Upper lobe of left lung (tissue), 6 donors: ENCODE results near the gene SDK1. TPM values are rescaled to one million over a fixed set of nuclear protein-coding genes. Genes with fewer than 3 reads are reported as not detected.
A peak's percentile ranks its signal among the peaks of the same experiment; 100 is the strongest.

ENCODE experiments used
- ATAC-seq, 2 donors: fragments of 200-7000 bp; cut with Tn5 transposase; one replicate each; pipeline ENCODE4 v1.9.1; 2022; ENCODE audit warnings: mild to moderate bottlenecking in 2 of 2, moderate library complexity in 2 of 2; ENCODE audit not compliant: low FRiP score in 2 of 2
- DNase-seq, 2 donors: peaks; one replicate each; pipeline ENCODE4 v3.0.0-alpha.2; 2019 to 2020
- H3K27ac ChIP-seq, 4 donors: fragments of 200-600 bp; sonication (generic); one replicate each; pipeline ENCODE4 v1.5.1; 2016 to 2019
- H3K27me3 ChIP-seq, 4 donors: fragments of 200-600 bp; sonication (generic); one replicate each; pipeline ENCODE4 v1.5.1; 2017 to 2019
- H3K36me3 ChIP-seq, 4 donors: fragments of 200-600 bp; sonication (generic); one replicate each; pipeline ENCODE4 v1.5.1; 2016 to 2019
- H3K4me1 ChIP-seq, 4 donors: fragments of 200-600 bp; sonication (generic); one replicate each; pipeline ENCODE4 v1.5.1; 2018 to 2019
- H3K4me3 ChIP-seq, 4 donors: fragments of 200-600 bp; sonication (generic); one replicate each; pipeline ENCODE4 v1.5.1; 2017 to 2019; ENCODE audit warnings: mild to moderate bottlenecking in 2 of 4, moderate library complexity in 1 of 4
- H3K9me3 ChIP-seq, 4 donors: fragments of 200-600 bp; sonication (generic); one replicate each; pipeline ENCODE4 v1.5.1; 2018 to 2019
- EP300 ChIP-seq, 4 donors: sonication (generic); formaldehyde crosslinking; IDR thresholded peaks; one replicate each; pipeline ENCODE4 v1.5.1; 2017; ENCODE audit warnings: antibody characterized with exemption in 4 of 4, control low read depth in 2 of 4
- POLR2A ChIP-seq, 4 donors: fragments of 450-650 bp; IDR thresholded peaks; one replicate each; pipeline ENCODE4 v1.5.1; 2016 to 2017; ENCODE audit warnings: antibody characterized with exemption in 4 of 4, mild to moderate bottlenecking in 2 of 4
- POLR2AphosphoS5 ChIP-seq, 2 donors: sonication (generic); formaldehyde crosslinking; IDR thresholded peaks; one replicate each; pipeline ENCODE4 v1.5.1; 2017; ENCODE audit warnings: antibody characterized with exemption in 2 of 2
- WGBS, 2 donors: methylation state at CpG; one replicate each; pipeline ENCODE4 v1.1.5; 2017 to 2018; 5-methylcytosine and 5-hydroxymethylcytosine counted together
- total RNA-seq, 6 donors: library from RNA; depleted of rRNA in 4 of 6; stranded (reverse); fragments of >200 nt in 4 of 6; gene quantifications; one replicate each; pipeline versions ENCODE4 v1.1.0 to v1.2.1, GENCODE V29; 2016 to 2021
- TF ChIP-seq, protein P1 (sequence below), 6 experiments: fragments of 450-650 bp in 4 of 6; fragments of 200-600 bp in 2 of 6; sonication (generic) in 2 of 6; IDR thresholded peaks; one replicate each; pipeline ENCODE4 v1.5.1; 2016 to 2019; ENCODE audit warnings: antibody characterized with exemption in 6 of 6
- donor health status: DM: no; HTN: no; CAD: no; lungs with moderate emphysema.
- donor health status: DM: no; HTN: yes; CAD: no; lungs with severe emphysema.

The SDK1 gene
- total RNA-seq, 6 donors from 2014 or later: 9.3 to 90.1 (median 11.8) TPM

- Histone ChIP-seq H3K9me3 (no peaks in the 10 kb centered on the region), H3K36me3 (no peaks in the 10 kb centered on the region), H3K27ac (no peak overlapping the region), H3K4me3 (no peak overlapping the region), H3K4me1 (no peaks in the 10 kb centered on the region), H3K27me3 (no peaks in the 10 kb centered on the region)
- no peak for DNase-seq
- no peak for ATAC-seq
- WGBS, 2 donors: 80 to 92% methylated on average over 6 of the region's 6 CpGs
- TF ChIP-seq EP300 (IDR thresholded peaks at IDR 0.05) (no peak), POLR2A (IDR thresholded peaks at IDR 0.05) (no peak), POLR2AphosphoS5 (IDR thresholded peaks at IDR 0.05) (no peak)
- TF ChIP-seq, protein P1, sequence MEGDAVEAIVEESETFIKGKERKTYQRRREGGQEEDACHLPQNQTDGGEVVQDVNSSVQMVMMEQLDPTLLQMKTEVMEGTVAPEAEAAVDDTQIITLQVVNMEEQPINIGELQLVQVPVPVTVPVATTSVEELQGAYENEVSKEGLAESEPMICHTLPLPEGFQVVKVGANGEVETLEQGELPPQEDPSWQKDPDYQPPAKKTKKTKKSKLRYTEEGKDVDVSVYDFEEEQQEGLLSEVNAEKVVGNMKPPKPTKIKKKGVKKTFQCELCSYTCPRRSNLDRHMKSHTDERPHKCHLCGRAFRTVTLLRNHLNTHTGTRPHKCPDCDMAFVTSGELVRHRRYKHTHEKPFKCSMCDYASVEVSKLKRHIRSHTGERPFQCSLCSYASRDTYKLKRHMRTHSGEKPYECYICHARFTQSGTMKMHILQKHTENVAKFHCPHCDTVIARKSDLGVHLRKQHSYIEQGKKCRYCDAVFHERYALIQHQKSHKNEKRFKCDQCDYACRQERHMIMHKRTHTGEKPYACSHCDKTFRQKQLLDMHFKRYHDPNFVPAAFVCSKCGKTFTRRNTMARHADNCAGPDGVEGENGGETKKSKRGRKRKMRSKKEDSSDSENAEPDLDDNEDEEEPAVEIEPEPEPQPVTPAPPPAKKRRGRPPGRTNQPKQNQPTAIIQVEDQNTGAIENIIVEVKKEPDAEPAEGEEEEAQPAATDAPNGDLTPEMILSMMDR (IDR thresholded peaks at IDR 0.05): no peak
These were observed 940.2 kb downstream of the SDK1 start for GRCh38 chr7:4241304-4241612.

DNA sequence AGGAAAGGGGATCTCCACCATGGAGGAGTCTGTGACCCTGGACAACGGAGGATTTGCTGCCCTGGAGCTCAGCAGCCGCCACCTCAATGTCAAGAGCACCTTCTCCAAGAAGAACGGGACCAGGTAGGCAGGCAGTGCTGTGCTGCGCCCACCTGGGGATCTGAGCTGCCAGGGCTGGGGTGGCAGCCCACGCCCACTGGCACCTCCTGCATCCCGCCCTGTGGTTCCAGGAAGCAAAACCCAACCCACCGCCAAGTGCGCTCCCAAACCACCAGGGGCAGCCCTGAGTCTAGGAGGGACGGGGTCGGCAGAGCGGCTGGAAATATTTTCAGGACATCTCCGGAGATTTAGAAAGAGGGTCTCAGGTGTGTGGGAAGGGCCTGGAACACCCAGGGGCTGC is 940.7 kb downstream of the SDK1 start:
- DNase-seq (peak in 1 of 2 donors; percentile 45), ATAC-seq (no peak)
- H3K9me3 ChIP-seq: no peaks in the 10 kb centered on the region
- H3K4me1 ChIP-seq: no peaks in the 10 kb centered on the region
- H3K27ac ChIP-seq: no peak overlapping the region
- TF ChIP-seq POLR2AphosphoS5 (IDR thresholded peaks at IDR 0.05) (no peak), EP300 (IDR thresholded peaks at IDR 0.05) (no peak), POLR2A (IDR thresholded peaks at IDR 0.05) (no peak)
- TF ChIP-seq, protein P1 (IDR thresholded peaks at IDR 0.05): no peak
- WGBS, 2 donors: 94 to 97% methylated on average over 4 to 12 of the region's 12 CpGs
- no peaks in the 10 kb centered on the region for H3K36me3 ChIP-seq
- H3K27me3 ChIP-seq: no peaks in the 10 kb centered on the region
- no peak overlapping the region for H3K4me3 ChIP-seq

GRCh38 chr7:4242706-4243105 is 941.7 kb downstream of the SDK1 start:
- no peaks in the 10 kb centered on the region for H3K36me3 ChIP-seq
- H3K9me3 ChIP-seq: no peaks in the 10 kb centered on the region
- TF ChIP-seq, protein P1 (IDR thresholded peaks at IDR 0.05): no peak
- no peak for TF ChIP-seq POLR2AphosphoS5 (IDR thresholded peaks at IDR 0.05)
- TF ChIP-seq EP300 (IDR thresholded peaks at IDR 0.05): no peak
- no peak for TF ChIP-seq POLR2A (IDR thresholded peaks at IDR 0.05)
- no peaks in the 10 kb centered on the region for H3K4me1 ChIP-seq
- 50 to 85% methylated on average over 1 to 11 of the region's 11 CpGs for WGBS, 2 donors
- no peak overlapping the region for H3K27ac ChIP-seq
- no peaks in the 10 kb centered on the region for H3K27me3 ChIP-seq
- ATAC-seq: no peak
- H3K4me3 ChIP-seq: no peak overlapping the region
- DNase-seq: peak in 1 of 2 donors; percentile 63

DNA sequence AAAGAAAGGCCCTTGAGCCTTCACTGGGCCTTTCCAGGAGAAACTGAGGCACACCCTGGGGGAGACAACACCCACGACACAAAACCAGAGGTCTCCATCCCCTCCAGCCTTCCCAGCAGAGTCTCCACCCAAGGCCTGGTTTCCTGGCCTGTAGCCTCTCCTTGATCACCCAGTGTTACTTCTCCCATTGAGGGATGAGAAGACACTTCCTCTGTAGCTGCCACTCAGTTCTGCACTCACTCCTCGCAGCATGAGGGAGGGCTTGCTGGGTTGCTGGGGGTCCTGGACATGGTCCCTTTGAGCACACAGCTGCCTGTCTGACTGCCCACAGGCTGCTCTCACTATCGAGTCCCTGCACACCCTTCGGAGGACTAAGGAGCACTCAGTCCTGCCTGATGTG is 943.0 kb downstream of the SDK1 start:
- Histone ChIP-seq H3K4me1 (no peaks in the 10 kb centered on the region), H3K36me3 (no peaks in the 10 kb centered on the region), H3K27ac (no peak overlapping the region), H3K4me3 (no peak overlapping the region), H3K27me3 (no peaks in the 10 kb centered on the region), H3K9me3 (no peaks in the 10 kb centered on the region)
- ATAC-seq: no peak
- WGBS, 2 donors: 91 to 100% methylated on average over 1 to 4 of the region's 4 CpGs
- DNase-seq: no peak
- TF ChIP-seq POLR2AphosphoS5 (IDR thresholded peaks at IDR 0.05) (no peak), POLR2A (IDR thresholded peaks at IDR 0.05) (no peak), EP300 (IDR thresholded peaks at IDR 0.05) (no peak)
- TF ChIP-seq, protein P1 (IDR thresholded peaks at IDR 0.05): no peak

DNA sequence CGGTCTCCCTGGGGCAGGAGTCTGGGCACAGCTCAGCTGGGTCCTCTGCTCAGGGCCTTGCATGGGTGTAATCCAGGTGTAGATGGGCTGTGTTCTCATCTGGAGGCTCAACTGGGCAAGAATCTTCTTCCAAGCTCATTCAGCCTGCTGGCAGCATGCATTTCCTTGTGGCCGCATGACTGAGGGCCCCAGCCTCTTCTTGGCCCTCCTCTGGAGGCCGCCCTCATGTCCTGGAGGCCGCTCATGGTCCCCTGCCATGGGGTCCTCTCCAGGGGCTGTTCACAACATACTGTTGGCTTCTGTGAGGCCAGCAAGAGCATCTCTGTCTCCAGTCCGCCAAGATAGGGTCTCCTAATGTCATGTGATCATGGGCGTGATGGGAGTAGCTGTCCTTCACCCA is 943.6 kb downstream of the SDK1 start:
- no peaks in the 10 kb centered on the region for H3K4me1 ChIP-seq
- H3K9me3 ChIP-seq: no peaks in the 10 kb centered on the region
- DNase-seq (peak in 1 of 2 donors; percentile 22), ATAC-seq (no peak)
- H3K36me3 ChIP-seq: no peaks in the 10 kb centered on the region
- 86 to 91% methylated on average over 5 to 6 of the region's 6 CpGs for WGBS, 2 donors
- TF ChIP-seq POLR2A (IDR thresholded peaks at IDR 0.05) (no peak), POLR2AphosphoS5 (IDR thresholded peaks at IDR 0.05) (no peak), EP300 (IDR thresholded peaks at IDR 0.05) (no peak)
- TF ChIP-seq, protein P1 (IDR thresholded peaks at IDR 0.05): no peak
- no peak overlapping the region for H3K27ac ChIP-seq
- no peak overlapping the region for H3K4me3 ChIP-seq
- H3K27me3 ChIP-seq: no peaks in the 10 kb centered on the region
